HL-60 (cell line): ENCODE measurements around the gene HMCN1.

Experiments used
- DNase-seq, 2 experiments: peaks; one replicate each; pipeline ENCODE4 v3.0.0-alpha.2; 2010 to 2020; ENCODE audit warnings: low read depth in 1 of 2, low spot score in 1 of 2
- H3K27ac ChIP-seq: fragments of 250-450 bp; sonication (Bioruptor Pico); replicated peaks from 2 replicates; pipeline ENCODE4 v1.5.1; 2020; ENCODE audit warnings: mild to moderate bottlenecking, moderate library complexity
- H3K27me3 ChIP-seq: fragments of 250-450 bp; sonication (Bioruptor Pico); 2 replicates; pipeline ENCODE4 v1.5.1; 2021; ENCODE audit warnings: mild to moderate bottlenecking, moderate library complexity; ENCODE audit not compliant: insufficient read depth, poor library complexity, severe bottlenecking
- H3K4me3 ChIP-seq: replicated peaks from 2 replicates; pipeline ENCODE4 v1.5.1; 2011; ENCODE audit warnings: mild to moderate bottlenecking, control low read depth, low read length; ENCODE audit not compliant: insufficient read depth
- CTCF ChIP-seq: IDR thresholded peaks from one replicate; pipeline ENCODE4 v1.5.1; 2011; ENCODE audit warnings: low read length, control low read depth, inconsistent platforms; ENCODE audit not compliant: insufficient read depth
- GABPA ChIP-seq: IDR thresholded peaks from 2 replicates; pipeline ENCODE4 v1.6.1; 2012; ENCODE audit warnings: low read depth
- POLR2AphosphoS5 ChIP-seq: IDR thresholded peaks from 2 replicates; pipeline ENCODE4 v1.6.1; 2012; ENCODE audit warnings: low read depth
- REST ChIP-seq: IDR thresholded peaks from 2 replicates; pipeline ENCODE4 v1.6.1; 2012; ENCODE audit warnings: low read depth; ENCODE audit not compliant: insufficient replicate concordance
- SPI1 ChIP-seq: IDR thresholded peaks from 2 replicates; pipeline ENCODE4 v1.6.1; 2012; ENCODE audit warnings: low read depth, mild to moderate bottlenecking, borderline replicate concordance

HMCN1 gene

GRCh38 chr1:186215636-186216035, 481.4 kb downstream of the HMCN1 start:
- Histone ChIP-seq H3K27ac (no peak overlapping the region), H3K27me3 (no peaks in the 10 kb centered on the region), H3K4me3 (no peak overlapping the region)
- TF ChIP-seq GABPA, result no peak
- TF ChIP-seq CTCF, result no peak
- no peak for TF ChIP-seq REST
- no peak for TF ChIP-seq SPI1
- no peak for TF ChIP-seq POLR2AphosphoS5
- DNase-seq, result no peak

DNA sequence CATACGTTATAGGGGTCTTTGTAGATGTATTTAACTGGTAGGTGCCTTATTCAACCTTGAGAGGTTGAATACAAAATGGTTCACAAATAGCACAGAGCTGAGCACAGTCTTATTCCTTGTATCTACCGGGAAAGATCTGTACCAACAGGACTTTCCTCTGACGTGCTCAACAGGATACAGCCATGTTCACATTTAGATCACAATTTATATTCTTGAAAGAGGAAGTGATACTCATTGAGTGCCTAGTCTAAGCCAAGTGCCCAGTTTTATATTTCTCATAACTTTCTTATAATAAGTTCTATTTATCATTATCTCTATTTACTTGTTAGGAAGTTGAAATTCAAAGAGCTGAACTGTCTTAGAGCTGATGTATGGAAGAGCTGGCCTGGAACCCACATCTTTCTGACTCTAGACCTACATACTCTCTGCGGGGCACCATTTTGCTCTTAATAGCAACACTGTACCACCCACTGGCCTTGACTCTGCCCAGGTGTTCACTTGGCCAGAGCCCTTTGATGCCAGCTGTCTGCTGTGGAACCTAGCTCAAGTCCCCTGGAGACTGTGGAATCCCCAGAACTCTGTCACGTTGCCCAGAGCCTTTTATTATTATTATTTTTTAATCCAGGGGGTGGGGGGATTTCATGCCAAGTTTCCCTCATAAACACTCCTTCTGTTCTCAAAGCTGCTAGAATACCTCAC, 484.6 kb downstream of the HMCN1 start:
- no peak overlapping the region for H3K27ac ChIP-seq
- peak in 1 of 2 experiments; percentile 0 for DNase-seq

More for the DNA sequence above, 484.6 kb downstream of the HMCN1 start:
- no peak for TF ChIP-seq REST
- TF ChIP-seq CTCF, result no peak
- peak; percentile 59 for TF ChIP-seq SPI1
- TF ChIP-seq GABPA, result no peak
- no peak overlapping the region for H3K4me3 ChIP-seq
- H3K27me3 ChIP-seq, result no peaks in the 10 kb centered on the region
